Kasumi-1 (cell line): Measurements from ENCODE around the gene UBE4B.
A peak's percentile ranks its signal among the peaks of the same experiment; 100 is the strongest.
"Not testable (repeated sequence)": the region's sequence is repeated elsewhere in the genome, so short reads cannot be mapped to it uniquely, and the experiment has no call there.

Source experiments
- DNase-seq, 2 experiments: peaks; one replicate each; lab custom pipeline; 2025; lab: John Stamatoyannopoulos, UW

UBE4B gene

DNA sequence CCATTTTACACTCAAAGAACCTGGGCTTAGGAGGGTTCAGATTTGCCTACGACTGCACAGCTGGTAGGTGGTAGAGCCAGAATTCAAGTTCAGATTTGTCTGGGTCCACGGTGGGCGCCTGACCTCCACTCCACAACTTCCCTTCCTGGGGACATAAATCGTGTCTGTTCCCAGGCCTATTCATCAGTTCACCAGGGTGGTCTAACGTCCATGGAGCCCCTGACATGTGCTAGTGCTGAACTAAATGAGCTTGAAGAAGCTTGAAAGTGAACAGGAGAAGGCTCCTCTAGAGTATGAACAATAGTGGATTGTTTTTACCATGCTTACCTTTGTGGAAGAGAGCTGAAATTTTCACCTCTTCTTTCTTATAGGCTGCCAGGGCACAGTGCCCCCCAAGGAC is 145.1 kb downstream of the UBE4B start:
- no peak for DNase-seq

GRCh38 chr1:10178597-10179405 is 146.0 kb downstream of the UBE4B start:
- DNase-seq, result no peak

GRCh38 chr1:10179406-10180091 is 146.8 kb downstream of the UBE4B start:
- DNase-seq, result no peak

- no peak for DNase-seq
Observed at GRCh38 chr1:10181154-10181553, 148.4 kb downstream of the UBE4B start.

DNA sequence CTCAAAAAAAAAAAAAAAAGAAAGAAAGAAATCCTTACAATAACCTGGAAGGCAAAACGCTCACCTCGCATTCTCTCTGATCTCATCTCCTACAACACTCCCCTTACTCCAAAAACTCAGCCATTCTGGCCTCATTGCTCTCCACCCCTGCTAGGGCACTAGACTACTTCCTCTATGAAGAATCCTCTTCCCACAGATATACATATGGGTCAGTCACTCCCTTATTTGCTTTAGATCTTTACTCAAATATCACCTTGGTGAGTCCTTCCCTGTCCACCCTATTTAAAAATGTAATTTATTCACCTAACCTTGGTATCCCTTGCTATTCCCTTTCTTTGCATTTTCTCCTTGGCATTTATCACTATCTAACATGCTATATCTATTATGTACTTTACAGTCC is 153.0 kb downstream of the UBE4B start:
- DNase-seq, result no peak

GRCh38 chr1:10186331-10187025 is 153.7 kb downstream of the UBE4B start:
- DNase-seq, result no peak

- peak in 1 of 2 experiments; percentile 27 for DNase-seq
Observed at GRCh38 chr1:10187026-10187334, 154.2 kb downstream of the UBE4B start.

- peak in 1 of 2 experiments; percentile 46 for DNase-seq
Observed at GRCh38 chr1:10188133-10188650, 155.4 kb downstream of the UBE4B start.

- DNase-seq, result no peak
Observed at GRCh38 chr1:10189659-10190058, 156.9 kb downstream of the UBE4B start.

DNA sequence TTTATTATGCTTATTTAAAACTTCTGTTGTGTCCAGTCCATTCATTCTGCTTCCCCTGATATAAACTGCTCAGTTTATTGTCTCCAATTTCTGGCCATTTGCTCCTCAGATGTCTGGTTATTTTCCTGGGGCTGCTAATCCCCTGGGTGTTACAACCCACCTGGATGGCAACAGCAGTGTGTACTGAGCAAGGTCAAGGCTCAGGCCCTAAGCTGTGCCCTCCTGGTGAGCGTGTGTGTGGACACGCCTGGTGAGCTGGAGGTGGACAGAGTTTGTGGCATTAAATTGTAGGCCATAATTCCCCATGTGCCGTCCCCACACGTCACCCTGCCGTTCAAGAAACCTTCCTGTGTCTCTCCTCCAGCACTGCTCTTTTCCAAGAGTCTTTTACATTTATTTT is 159.5 kb downstream of the UBE4B start:
- no peak for DNase-seq

DNA sequence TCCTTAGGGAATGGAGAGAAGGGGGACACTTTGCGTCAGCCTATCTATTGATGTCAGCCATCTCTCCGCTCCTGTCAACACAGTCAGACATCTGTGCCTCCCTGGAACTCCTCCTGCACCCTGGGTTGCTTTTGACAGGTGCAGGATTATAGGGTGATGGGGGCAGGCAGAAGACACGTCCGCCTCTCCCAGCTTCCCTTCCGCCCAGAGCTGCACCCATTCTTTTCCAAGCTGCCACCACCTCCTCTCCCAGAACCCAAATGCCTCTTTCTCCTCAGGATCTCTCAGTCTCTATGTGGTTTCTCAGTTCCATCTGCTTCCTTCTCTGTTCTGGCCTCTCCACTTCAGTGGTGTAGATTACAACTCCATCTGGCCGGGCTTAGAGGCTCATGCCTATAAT is 160.5 kb downstream of the UBE4B start:
- DNase-seq, result no peak

- DNase-seq, result no peak
Observed at GRCh38 chr1:10195570-10195969, 162.8 kb downstream of the UBE4B start.

DNA sequence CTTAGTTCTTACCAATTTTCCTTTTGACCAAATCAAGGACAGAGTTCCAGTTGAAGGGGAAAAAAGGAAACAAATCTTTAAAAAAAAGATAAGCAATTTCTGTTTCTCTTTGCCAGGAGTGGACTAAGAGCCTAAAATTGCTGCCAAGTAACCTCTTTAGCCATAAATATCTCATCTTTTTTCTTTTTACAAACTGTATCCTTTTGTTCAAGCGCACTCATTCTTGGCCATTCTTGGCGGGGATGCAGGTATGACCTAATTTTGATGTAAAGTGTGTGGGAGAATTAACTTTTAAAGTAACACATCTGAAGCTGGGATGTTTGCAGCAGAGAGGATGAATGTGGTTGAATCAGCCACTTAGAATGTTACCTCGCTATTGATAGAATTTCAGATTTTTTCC is 164.2 kb downstream of the UBE4B start:
- no peak for DNase-seq

DNA sequence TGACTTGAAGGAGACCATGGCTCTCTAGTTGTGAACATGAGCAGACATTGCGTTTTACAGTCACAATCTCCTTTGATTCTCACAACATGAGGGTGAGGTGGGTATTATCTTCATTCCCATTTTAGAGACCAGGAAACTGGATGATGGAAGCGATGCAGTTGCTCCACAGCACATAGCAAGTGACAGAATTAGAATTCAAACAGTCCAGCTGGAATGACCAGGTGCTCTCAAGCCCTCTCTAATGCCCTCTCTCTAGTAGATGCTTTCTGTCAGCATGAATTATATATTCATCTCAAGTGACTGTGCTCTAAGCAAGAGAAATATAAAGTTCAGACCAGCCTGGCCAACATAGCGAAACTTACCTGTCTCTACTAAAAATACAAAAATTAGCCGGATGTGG is 167.9 kb downstream of the UBE4B start:
- no peak for DNase-seq

DNA sequence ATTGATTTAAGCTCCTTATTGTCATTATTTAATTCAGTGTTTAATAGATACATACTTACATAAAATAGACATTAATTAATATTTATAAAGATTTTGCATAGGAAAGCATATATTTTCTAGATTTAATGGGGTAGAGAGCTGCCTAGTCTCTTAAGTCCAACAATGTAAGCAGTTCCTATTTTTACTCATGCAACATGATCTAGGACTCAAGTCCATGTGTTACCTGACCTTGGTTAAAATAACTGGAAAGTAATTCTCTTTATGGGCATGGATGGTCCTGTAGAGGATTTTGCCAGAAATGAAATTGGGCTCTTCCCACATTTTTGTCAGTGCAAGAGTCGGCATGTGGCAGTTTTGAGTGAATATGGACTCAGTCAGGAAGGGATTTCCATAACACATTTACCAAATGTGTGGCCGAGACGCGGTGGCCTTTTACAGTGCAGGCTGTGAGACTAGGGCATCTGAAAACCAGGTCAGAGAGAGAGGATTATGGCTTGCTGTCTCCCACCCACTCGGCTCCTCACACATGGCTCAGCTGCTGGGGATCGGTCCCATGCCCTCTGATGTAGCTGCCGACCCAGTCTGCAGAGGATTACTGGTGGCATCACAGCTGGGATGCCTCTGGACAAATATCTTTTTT is 171.4 kb downstream of the UBE4B start:
- DNase-seq, result no peak

GRCh38 chr1:10205206-10205605 is 172.4 kb downstream of the UBE4B start:
- DNase-seq, result not testable (repeated sequence)

GRCh38 chr1:10207810-10208209 is 175.1 kb downstream of the UBE4B start:
- no peak for DNase-seq

DNA sequence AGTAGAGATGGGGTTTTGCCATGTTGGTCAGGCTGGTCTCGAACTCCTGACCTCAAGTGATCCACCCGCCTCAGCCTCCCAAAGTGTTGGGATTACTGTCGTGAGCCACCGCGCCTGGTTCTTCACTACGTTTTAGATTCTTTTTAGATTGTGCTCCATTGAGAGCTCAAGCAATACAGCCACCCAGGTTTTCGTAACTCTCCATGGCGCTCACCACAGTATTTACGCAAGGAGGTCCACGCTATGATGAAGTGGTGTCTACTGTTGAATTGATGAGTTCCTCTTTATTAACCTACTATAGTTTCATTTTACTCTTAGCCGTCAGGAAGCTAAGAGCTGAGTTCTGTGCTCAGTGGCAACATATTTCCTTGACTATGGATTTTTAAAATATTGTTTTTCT is 175.8 kb downstream of the UBE4B start:
- no peak for DNase-seq

GRCh38 chr1:10209590-10209904 is 176.8 kb downstream of the UBE4B start:
- DNase-seq, result no peak

DNA sequence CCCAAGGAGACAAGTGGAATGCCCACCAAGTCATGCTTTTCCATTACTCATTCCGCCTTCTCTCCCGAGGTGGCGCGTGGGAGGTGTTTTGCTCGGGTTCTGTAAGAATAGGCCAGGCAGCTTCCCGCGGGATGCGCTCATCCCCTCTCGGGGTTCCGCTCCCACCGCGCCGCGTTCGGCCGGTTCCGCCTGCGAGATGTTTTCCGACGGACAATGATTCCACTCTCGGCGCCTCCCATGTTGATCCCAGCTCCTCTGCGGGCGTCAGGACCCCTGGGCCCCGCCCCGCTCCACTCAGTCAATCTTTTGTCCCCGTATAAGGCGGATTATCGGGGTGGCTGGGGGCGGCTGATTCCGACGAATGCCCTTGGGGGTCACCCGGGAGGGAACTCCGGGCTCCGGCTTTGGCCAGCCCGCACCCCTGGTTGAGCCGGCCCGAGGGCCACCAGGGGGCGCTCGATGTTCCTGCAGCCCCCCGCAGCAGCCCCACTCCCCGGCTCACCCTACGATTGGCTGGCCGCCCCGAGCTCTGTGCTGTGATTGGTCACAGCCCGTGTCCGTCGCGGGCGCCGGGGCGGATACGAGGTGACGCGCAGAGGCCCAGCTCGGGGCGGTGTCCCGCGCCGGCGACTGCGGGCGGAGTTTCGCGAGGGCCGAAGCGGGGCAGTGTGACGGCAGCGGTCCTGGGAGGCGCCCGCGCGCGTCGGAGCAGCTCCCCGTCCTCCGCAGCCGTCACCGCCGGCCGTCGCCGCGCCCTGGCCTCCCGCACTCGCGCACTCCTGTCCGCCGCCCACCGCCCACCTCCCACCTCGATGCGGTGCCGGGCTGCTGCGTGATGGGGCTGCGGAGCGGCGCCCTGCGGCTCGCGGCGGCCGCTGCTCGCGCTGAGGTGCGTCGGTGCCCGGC is 177.4 kb downstream of the UBE4B start, which contains the start of gene KIF1B:
KIF1B (plus strand) TSS at position 666 of the 906 bp plus-strand sequence. CDS start 21,759 bp downstream, outside the sequence.
- DNase-seq, result peak; percentile 86 to 91
